Measurements from ENCODE around the gene ABHD16A. TPM values are rescaled to one million over a fixed set of nuclear protein-coding genes. Genes with fewer than 3 reads are reported as not detected.

Gene ABHD16A
- total and polyA plus RNA-seq, 2 of the 13 experiments (the other 11 are each of a cell fraction or from before 2014, with no cell fraction given): 43.5 to 45.4 TPM

DNA sequence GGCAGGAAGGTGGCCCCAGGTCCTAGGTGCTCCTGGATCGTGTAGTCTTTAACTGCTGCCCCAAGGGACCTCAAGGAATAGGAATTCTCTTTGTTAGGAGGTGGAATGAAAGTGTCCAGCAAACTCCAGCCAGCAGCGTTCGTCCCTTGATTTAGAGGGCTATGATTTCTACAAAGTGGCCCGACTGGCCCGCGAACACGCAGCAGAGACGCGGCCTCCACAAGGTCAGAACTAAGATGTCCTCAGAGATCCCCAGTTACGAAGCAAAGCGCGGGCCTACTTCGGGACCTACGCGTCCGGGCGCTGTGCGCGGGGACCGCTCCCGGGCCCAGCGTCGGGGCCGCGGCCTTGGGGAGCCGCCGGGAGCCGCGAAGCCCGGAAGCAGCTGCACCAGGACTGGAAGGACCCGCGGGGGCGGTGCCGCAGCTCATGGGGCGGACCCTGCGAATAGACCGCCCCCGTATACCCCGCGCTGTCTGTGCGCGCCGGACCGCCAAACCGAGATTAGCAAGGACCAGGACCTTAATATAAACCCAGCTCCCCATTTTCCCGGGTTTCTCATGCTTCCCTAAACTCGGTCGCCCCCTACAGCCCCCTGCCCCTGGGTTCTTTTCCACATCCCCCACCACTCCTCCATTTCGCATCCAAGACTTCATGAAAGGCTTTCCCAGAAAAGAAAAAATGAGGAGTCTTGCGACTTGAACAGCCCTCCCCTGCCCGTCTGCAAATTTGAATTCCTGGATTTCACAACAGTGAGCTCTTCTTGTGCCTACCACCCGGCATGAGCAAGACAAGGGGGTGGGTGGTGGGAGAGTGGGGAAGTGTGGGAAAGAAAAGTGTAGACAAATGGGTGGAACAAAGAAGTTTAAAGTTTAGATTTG lies 42.5 kb downstream of the ABHD16A start, which contains the start of gene C6orf47 (continued):
- TF ChIP-seq, protein P1, sequence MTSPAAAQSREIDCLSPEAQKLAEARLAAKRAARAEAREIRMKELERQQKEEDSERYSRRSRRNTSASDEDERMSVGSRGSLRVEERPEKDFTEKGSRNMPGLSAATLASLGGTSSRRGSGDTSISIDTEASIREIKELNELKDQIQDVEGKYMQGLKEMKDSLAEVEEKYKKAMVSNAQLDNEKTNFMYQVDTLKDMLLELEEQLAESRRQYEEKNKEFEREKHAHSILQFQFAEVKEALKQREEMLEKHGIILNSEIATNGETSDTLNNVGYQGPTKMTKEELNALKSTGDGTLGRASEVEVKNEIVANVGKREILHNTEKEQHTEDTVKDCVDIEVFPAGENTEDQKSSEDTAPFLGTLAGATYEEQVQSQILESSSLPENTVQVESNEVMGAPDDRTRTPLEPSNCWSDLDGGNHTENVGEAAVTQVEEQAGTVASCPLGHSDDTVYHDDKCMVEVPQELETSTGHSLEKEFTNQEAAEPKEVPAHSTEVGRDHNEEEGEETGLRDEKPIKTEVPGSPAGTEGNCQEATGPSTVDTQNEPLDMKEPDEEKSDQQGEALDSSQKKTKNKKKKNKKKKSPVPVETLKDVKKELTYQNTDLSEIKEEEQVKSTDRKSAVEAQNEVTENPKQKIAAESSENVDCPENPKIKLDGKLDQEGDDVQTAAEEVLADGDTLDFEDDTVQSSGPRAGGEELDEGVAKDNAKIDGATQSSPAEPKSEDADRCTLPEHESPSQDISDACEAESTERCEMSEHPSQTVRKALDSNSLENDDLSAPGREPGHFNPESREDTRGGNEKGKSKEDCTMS (CRISPR knock-in tag; conservative IDR thresholded peaks at IDR 0.05): no peak
- TF ChIP-seq, protein P2, sequence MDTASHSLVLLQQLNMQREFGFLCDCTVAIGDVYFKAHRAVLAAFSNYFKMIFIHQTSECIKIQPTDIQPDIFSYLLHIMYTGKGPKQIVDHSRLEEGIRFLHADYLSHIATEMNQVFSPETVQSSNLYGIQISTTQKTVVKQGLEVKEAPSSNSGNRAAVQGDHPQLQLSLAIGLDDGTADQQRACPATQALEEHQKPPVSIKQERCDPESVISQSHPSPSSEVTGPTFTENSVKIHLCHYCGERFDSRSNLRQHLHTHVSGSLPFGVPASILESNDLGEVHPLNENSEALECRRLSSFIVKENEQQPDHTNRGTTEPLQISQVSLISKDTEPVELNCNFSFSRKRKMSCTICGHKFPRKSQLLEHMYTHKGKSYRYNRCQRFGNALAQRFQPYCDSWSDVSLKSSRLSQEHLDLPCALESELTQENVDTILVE (CRISPR knock-in tag; IDR thresholded peaks at IDR 0.05): peak; percentile 82; the same call in 1 of the 2 replicates
- TF ChIP-seq ATAD3A (CRISPR knock-in tag; IDR thresholded peaks at IDR 0.05) (no peak), ZNF546 (CRISPR knock-in tag; conservative IDR thresholded peaks at IDR 0.05) (peak; percentile 90), RFX5 (IDR thresholded peaks at IDR 0.05; ENCODE audit: low read depth, low read length) (no peak), ZFP82 (CRISPR knock-in tag; IDR thresholded peaks at IDR 0.05; ENCODE audit: borderline replicate concordance) (peak; percentile 78; the same call in 1 of the 2 replicates), ZNF205 (CRISPR knock-in tag; IDR thresholded peaks at IDR 0.05) (peak; percentile 18; the same call in 1 of the 2 replicates), ZNF160 (CRISPR knock-in tag; IDR thresholded peaks at IDR 0.05) (peak; percentile 87; the same call in 1 of the 2 replicates), ZZZ3 (CRISPR knock-in tag; IDR thresholded peaks at IDR 0.05; ENCODE audit: borderline replicate concordance) (no peak), ZNF782 (CRISPR knock-in tag; IDR thresholded peaks at IDR 0.05; ENCODE audit: borderline replicate concordance) (0 out of 2 replicates have a peak, but pooled peaks have one; percentile 25), ZFP62 (CRISPR knock-in tag; IDR thresholded peaks at IDR 0.05) (peak; percentile 91; the same call in 1 of the 2 replicates), SNAPC2 (CRISPR knock-in tag; IDR thresholded peaks at IDR 0.05) (peak; percentile 60; the same call in 1 of the 2 replicates), NAIF1 (CRISPR knock-in tag; IDR thresholded peaks at IDR 0.05; ENCODE audit: borderline replicate concordance) (peak; percentile 35; the same call in 1 of the 2 replicates), NR2C2 (CRISPR knock-in tag; IDR thresholded peaks at IDR 0.05; ENCODE audit: borderline replicate concordance) (peak; percentile 79), WIZ (CRISPR knock-in tag; IDR thresholded peaks at IDR 0.05) (peak; percentile 88; the same call in 1 of the 2 replicates), SMARCC2 (IDR thresholded peaks at IDR 0.05) (no peak)
- TF ChIP-seq, protein P3, sequence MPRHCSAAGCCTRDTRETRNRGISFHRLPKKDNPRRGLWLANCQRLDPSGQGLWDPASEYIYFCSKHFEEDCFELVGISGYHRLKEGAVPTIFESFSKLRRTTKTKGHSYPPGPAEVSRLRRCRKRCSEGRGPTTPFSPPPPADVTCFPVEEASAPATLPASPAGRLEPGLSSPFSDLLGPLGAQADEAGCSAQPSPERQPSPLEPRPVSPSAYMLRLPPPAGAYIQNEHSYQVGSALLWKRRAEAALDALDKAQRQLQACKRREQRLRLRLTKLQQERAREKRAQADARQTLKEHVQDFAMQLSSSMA (CRISPR knock-in tag; IDR thresholded peaks at IDR 0.05): no peak
- TF ChIP-seq, protein P4, sequence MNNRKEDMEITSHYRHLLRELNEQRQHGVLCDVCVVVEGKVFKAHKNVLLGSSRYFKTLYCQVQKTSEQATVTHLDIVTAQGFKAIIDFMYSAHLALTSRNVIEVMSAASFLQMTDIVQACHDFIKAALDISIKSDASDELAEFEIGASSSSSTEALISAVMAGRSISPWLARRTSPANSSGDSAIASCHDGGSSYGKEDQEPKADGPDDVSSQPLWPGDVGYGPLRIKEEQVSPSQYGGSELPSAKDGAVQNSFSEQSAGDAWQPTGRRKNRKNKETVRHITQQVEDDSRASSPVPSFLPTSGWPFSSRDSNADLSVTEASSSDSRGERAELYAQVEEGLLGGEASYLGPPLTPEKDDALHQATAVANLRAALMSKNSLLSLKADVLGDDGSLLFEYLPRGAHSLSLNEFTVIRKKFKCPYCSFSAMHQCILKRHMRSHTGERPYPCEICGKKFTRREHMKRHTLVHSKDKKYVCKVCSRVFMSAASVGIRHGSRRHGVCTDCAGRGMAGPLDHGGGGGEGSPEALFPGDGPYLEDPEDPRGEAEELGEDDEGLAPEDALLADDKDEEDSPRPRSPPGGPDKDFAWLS (CRISPR knock-in tag; IDR thresholded peaks at IDR 0.05; ENCODE audit: borderline replicate concordance): no peak; the same call in 1 of the 2 replicates
- TF ChIP-seq, protein P5, sequence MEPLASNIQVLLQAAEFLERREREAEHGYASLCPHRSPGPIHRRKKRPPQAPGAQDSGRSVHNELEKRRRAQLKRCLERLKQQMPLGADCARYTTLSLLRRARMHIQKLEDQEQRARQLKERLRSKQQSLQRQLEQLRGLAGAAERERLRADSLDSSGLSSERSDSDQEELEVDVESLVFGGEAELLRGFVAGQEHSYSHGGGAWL (CRISPR knock-in tag; IDR thresholded peaks at IDR 0.05): peak; percentile 84
- TF ChIP-seq, protein P6, sequence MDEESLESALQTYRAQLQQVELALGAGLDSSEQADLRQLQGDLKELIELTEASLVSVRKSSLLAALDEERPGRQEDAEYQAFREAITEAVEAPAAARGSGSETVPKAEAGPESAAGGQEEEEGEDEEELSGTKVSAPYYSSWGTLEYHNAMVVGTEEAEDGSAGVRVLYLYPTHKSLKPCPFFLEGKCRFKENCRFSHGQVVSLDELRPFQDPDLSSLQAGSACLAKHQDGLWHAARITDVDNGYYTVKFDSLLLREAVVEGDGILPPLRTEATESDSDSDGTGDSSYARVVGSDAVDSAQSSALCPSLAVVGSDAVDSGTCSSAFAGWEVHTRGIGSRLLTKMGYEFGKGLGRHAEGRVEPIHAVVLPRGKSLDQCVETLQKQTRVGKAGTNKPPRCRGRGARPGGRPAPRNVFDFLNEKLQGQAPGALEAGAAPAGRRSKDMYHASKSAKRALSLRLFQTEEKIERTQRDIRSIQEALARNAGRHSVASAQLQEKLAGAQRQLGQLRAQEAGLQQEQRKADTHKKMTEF (CRISPR knock-in tag; IDR thresholded peaks at IDR 0.05): peak; percentile 94
